ENCODE data around the gene DDAH1. TPM values are rescaled to one million over a fixed set of nuclear protein-coding genes. Genes with fewer than 3 reads are reported as not detected.

Gene DDAH1
- total RNA-seq, 2 experiments from 2014 or later = not detected

DNA sequence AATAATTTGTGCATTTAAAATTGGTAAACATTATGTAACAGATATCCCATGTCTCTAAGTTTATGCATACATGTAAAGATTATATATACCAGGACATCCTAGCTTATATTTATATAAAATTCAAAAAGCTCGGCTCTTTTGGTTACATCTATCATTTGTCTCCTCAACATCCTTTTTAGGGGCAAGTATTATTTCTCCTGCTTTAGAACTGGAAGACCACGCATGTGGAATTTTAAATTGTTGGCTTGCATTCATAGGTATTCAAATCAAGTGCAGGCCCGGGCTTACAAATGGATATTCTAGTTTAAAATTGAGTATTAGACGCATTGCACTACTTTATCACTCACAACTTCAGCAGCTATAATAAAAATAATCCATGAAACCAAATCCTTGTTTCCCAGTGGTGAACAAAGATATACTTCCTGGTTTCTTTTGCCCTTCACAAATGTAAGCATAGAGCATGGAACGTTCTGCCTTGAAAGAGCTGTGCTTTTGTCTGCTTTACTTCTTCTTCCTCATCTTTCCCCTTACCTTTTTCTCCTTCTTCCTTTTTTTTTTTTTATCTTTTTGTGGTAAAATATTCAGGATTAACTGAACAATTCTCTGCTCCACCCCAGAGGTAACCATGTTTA, 57.1 kb downstream of the DDAH1 start:
- no peak overlapping the region for H3K27ac Mint-ChIP-seq
- no peak overlapping the region for H3K4me3 Mint-ChIP-seq
- no peaks in the 10 kb centered on the region for H3K36me3 ChIP-seq (ENCODE audit: insufficient read depth, low read length)
- no peaks in the 10 kb centered on the region for H3K27me3 ChIP-seq (ENCODE audit: control insufficient read depth in 1 of 2, insufficient read depth in 2 of 2, low read length in 2 of 2)
- H3K27me3 Mint-ChIP-seq = no peaks in the 10 kb centered on the region
- no peaks in the 10 kb centered on the region for H3K36me3 Mint-ChIP-seq (ENCODE audit: low read depth)
- intact Hi-C loops (cut with DNase I, micrococcal nuclease) = no loop called here
- no peaks in the 10 kb centered on the region for H3K9me3 Mint-ChIP-seq
- H3K27ac ChIP-seq (ENCODE audit: low read depth in 1 of 2, low read length in 2 of 2) = no peak overlapping the region
- ChIA-PET POLR2A (no interaction called here), CTCF (no interaction called here)
- no peaks in the 10 kb centered on the region for H3K9me3 ChIP-seq (ENCODE audit: control insufficient read depth in 1 of 2, insufficient read depth in 1 of 2, low read length in 2 of 2)
- TF ChIP-seq, protein P1, sequence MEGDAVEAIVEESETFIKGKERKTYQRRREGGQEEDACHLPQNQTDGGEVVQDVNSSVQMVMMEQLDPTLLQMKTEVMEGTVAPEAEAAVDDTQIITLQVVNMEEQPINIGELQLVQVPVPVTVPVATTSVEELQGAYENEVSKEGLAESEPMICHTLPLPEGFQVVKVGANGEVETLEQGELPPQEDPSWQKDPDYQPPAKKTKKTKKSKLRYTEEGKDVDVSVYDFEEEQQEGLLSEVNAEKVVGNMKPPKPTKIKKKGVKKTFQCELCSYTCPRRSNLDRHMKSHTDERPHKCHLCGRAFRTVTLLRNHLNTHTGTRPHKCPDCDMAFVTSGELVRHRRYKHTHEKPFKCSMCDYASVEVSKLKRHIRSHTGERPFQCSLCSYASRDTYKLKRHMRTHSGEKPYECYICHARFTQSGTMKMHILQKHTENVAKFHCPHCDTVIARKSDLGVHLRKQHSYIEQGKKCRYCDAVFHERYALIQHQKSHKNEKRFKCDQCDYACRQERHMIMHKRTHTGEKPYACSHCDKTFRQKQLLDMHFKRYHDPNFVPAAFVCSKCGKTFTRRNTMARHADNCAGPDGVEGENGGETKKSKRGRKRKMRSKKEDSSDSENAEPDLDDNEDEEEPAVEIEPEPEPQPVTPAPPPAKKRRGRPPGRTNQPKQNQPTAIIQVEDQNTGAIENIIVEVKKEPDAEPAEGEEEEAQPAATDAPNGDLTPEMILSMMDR (IDR thresholded peaks at IDR 0.05) = no peak
- ATAC-seq (ENCODE audit: poor library complexity) (no peak), DNase-seq (no peak)
- no peak overlapping the region for H3K4me3 ChIP-seq (ENCODE audit: low read length)
- H3K4me1 Mint-ChIP-seq (ENCODE audit: low read depth) = no peaks in the 10 kb centered on the region
- no peaks in the 10 kb centered on the region for H3K4me1 ChIP-seq (ENCODE audit: insufficient read depth, low read length)

DNA sequence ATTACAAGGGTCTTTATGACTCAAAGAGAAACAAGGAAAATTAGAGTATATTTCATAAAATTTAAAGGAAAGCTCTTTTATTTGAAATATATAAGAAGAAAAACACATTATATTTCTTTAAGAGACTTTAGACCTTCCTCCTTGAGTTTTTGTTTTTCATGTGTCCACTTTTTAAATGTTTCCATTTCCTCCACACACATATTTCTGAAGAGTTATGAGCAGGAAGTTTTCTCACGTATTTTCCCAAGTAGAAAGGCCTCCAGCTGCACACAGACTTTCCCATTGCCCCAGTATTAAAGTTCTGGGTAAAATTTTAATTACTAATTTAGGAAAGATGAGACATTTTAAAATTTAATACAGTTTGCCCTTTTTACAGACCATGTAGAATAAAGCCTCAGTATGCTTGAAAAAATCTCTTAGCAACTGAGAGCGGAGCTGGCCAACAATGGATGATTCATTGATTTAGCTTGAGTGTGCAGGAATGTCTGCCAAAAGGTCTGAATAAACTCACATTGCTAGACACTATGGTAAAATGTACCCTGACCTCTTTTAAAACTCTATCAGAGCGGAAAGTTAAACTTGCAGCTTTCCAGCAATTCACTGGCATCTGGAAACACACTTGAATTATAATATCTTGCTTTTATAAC, 57.9 kb downstream of the DDAH1 start:
- POLR2A ChIA-PET = no interaction called here
- TF ChIP-seq, protein P1 (IDR thresholded peaks at IDR 0.05) = no peak
- H3K4me3 ChIP-seq (ENCODE audit: low read length) = no peak overlapping the region
- Mint-ChIP-seq H3K27ac (no peak overlapping the region), H3K4me3 (no peak overlapping the region), H3K27me3 (no peaks in the 10 kb centered on the region), H3K4me1 (ENCODE audit: low read depth) (no peaks in the 10 kb centered on the region), H3K36me3 (ENCODE audit: low read depth) (no peaks in the 10 kb centered on the region), H3K9me3 (no peaks in the 10 kb centered on the region)
- no peaks in the 10 kb centered on the region for H3K4me1 ChIP-seq (ENCODE audit: insufficient read depth, low read length)
- H3K27me3 ChIP-seq (ENCODE audit: control insufficient read depth in 1 of 2, insufficient read depth in 2 of 2, low read length in 2 of 2) = no peaks in the 10 kb centered on the region
- no peak overlapping the region for H3K27ac ChIP-seq (ENCODE audit: low read depth in 1 of 2, low read length in 2 of 2)
- DNase-seq = no peak
- H3K9me3 ChIP-seq (ENCODE audit: control insufficient read depth in 1 of 2, insufficient read depth in 1 of 2, low read length in 2 of 2) = no peaks in the 10 kb centered on the region
- H3K36me3 ChIP-seq (ENCODE audit: insufficient read depth, low read length) = no peaks in the 10 kb centered on the region
- CTCF ChIA-PET = interaction anchor here (0.7 kb wide), 1 partner anchor 8 kb away, joined by 4 read pairs; no protein-coding TSS in a partner anchor
- intact Hi-C loops (cut with DNase I, micrococcal nuclease) = no loop called here
- no peak for ATAC-seq (ENCODE audit: poor library complexity)

DNA sequence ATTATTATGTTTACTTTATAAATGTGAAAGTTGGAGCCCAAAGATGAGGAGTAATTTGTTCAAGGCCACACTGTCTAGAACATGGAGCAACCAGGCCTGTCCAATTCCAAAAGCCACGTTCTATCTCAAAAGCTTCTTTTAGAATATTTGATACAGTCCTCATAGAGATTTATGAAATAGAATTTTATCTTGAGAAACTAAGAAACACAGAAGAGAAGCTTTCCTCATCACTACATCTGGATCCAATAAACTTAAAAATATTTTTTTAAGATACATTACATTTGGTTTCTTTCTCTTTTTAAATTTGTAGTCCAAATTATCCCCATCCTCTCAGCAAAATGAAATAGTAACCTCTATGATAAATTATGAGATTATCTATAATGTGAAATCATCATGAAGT, 58.9 kb downstream of the DDAH1 start:
- Mint-ChIP-seq H3K36me3 (ENCODE audit: low read depth) (no peaks in the 10 kb centered on the region), H3K27me3 (no peaks in the 10 kb centered on the region), H3K4me1 (ENCODE audit: low read depth) (no peaks in the 10 kb centered on the region), H3K4me3 (no peak overlapping the region), H3K27ac (no peak overlapping the region), H3K9me3 (no peaks in the 10 kb centered on the region)
- no peaks in the 10 kb centered on the region for H3K4me1 ChIP-seq (ENCODE audit: insufficient read depth, low read length)
- no peaks in the 10 kb centered on the region for H3K9me3 ChIP-seq (ENCODE audit: control insufficient read depth in 1 of 2, insufficient read depth in 1 of 2, low read length in 2 of 2)
- no peak overlapping the region for H3K4me3 ChIP-seq (ENCODE audit: low read length)
- intact Hi-C loops (cut with DNase I, micrococcal nuclease) = no loop called here
- ChIA-PET POLR2A (no interaction called here), CTCF (no interaction called here)
- no peaks in the 10 kb centered on the region for H3K27me3 ChIP-seq (ENCODE audit: control insufficient read depth in 1 of 2, insufficient read depth in 2 of 2, low read length in 2 of 2)
- no peak overlapping the region for H3K27ac ChIP-seq (ENCODE audit: low read depth in 1 of 2, low read length in 2 of 2)
- DNase-seq (no peak), ATAC-seq (ENCODE audit: poor library complexity) (no peak)
- TF ChIP-seq, protein P1 (IDR thresholded peaks at IDR 0.05) = no peak
- H3K36me3 ChIP-seq (ENCODE audit: insufficient read depth, low read length) = no peaks in the 10 kb centered on the region
